Dendritic cell treated with granulocyte-macrophage colony-stimulating factor and Interleukin-4, amounts not matched to agents 40 ng/mL and 50 ng/mL, for 4 days (primary cell): ENCODE results near the gene XPNPEP2.

Source experiments
- H3K27ac Mint-ChIP-seq: one replicate; pipeline ENCODE4 v1.8.0; 2022; ENCODE audit warnings: mild to moderate bottlenecking, mixed read lengths
- H3K27me3 Mint-ChIP-seq: one replicate; pipeline ENCODE4 v1.8.0; 2022; ENCODE audit warnings: mild to moderate bottlenecking, mixed read lengths
- H3K36me3 Mint-ChIP-seq: one replicate; pipeline ENCODE4 v1.8.0; 2022; ENCODE audit warnings: low read depth, mixed read lengths
- H3K4me1 Mint-ChIP-seq: one replicate; pipeline ENCODE4 v1.8.0; 2022; ENCODE audit warnings: low read depth, mixed read lengths
- H3K4me3 Mint-ChIP-seq: one replicate; pipeline ENCODE4 v1.8.0; 2022; ENCODE audit warnings: mild to moderate bottlenecking, moderate library complexity, mixed read lengths
- H3K9me3 Mint-ChIP-seq: one replicate; pipeline ENCODE4 v1.8.0; 2022; ENCODE audit warnings: mixed read lengths
- intact Hi-C: fragments of 100-400 bp; cut with micrococcal nuclease; formaldehyde crosslinking; loops from one replicate; pipeline ENCODE4 v1.15.0; 2022

XPNPEP2 gene

DNA sequence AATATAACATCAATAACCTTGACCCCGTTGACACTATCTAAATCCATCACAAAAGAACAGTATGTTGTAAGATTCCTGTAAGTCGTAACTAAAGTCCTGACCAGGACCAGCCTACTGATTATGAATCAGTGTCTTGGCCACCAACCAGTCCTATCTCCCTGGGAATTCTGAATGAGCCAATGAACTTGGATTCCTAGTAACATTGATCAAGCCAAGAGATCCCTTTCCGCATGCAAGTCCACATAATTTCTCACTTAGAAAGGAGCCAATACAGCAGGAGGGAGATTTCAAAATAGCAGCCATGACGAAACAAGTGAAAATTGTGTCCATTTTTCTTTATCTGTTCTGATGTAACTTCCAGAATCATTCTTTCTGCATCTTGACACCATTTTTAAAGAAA lies 9.5 kb downstream of the XPNPEP2 start:
- no peaks in the 10 kb centered on the region for H3K36me3 Mint-ChIP-seq
- intact Hi-C loops, result loop anchor here (2.0 kb wide), 1 partner anchor 72 kb away; no protein-coding TSS in a partner anchor
- H3K27me3 Mint-ChIP-seq, result no peaks in the 10 kb centered on the region
- no peaks in the 10 kb centered on the region for H3K9me3 Mint-ChIP-seq
- H3K4me3 Mint-ChIP-seq, result no peak overlapping the region
- H3K27ac Mint-ChIP-seq, result no peak overlapping the region
- peaks cover 79% of the 10 kb centered on the region for H3K4me1 Mint-ChIP-seq

DNA sequence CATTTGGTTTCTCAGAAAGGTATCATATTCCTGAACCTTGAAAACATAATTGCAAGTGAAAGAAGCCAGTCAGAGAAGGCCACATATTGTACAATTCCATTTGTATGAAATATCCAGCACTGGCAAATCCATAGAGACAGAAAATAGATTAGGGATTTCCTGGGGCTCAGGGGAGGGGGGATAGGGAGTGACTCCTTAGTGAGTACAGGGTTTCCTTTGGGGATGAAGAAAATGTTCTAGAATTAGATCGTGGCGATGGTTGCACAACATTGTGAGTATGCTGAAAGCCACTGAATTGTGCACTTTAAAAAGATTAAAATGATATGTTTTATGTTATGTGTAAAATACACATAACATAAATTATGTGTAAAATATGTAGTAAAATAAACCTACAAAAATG lies 10.3 kb downstream of the XPNPEP2 start:
- intact Hi-C loops, result loop anchor here (2.0 kb wide), 1 partner anchor 72 kb away; no protein-coding TSS in a partner anchor
- H3K36me3 Mint-ChIP-seq, result no peaks in the 10 kb centered on the region
- no peak overlapping the region for H3K4me3 Mint-ChIP-seq
- H3K4me1 Mint-ChIP-seq, result peaks cover 75% of the 10 kb centered on the region
- no peak overlapping the region for H3K27ac Mint-ChIP-seq
- H3K9me3 Mint-ChIP-seq, result no peaks in the 10 kb centered on the region
- no peaks in the 10 kb centered on the region for H3K27me3 Mint-ChIP-seq

DNA sequence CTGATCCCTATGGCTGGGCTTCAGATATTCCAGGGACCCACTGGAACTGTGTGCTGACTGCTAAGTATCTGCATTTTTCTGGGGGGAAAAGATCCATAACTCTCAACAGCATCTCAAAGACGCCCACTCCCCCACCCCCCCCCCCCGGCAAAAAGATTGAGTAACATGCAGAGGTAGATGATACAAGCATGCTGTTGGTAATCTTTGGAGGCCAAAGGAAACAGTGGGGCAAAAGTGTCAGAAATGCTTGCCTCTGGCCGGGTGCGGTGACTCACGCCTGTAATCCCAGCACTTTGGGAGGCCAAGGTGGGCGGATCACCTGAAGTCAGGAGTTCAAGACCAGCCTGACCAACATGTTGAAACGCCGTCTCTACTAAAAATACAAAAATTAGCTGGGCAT lies 12.2 kb downstream of the XPNPEP2 start:
- Mint-ChIP-seq H3K27ac (no peak overlapping the region), H3K36me3 (no peaks in the 10 kb centered on the region), H3K4me3 (no peak overlapping the region), H3K9me3 (no peaks in the 10 kb centered on the region), H3K27me3 (no peaks in the 10 kb centered on the region), H3K4me1 (peaks cover 78% of the 10 kb centered on the region)
- intact Hi-C loops, result loop anchor here (5.0 kb wide), 1 partner anchor 144 kb away; no protein-coding TSS in a partner anchor

DNA sequence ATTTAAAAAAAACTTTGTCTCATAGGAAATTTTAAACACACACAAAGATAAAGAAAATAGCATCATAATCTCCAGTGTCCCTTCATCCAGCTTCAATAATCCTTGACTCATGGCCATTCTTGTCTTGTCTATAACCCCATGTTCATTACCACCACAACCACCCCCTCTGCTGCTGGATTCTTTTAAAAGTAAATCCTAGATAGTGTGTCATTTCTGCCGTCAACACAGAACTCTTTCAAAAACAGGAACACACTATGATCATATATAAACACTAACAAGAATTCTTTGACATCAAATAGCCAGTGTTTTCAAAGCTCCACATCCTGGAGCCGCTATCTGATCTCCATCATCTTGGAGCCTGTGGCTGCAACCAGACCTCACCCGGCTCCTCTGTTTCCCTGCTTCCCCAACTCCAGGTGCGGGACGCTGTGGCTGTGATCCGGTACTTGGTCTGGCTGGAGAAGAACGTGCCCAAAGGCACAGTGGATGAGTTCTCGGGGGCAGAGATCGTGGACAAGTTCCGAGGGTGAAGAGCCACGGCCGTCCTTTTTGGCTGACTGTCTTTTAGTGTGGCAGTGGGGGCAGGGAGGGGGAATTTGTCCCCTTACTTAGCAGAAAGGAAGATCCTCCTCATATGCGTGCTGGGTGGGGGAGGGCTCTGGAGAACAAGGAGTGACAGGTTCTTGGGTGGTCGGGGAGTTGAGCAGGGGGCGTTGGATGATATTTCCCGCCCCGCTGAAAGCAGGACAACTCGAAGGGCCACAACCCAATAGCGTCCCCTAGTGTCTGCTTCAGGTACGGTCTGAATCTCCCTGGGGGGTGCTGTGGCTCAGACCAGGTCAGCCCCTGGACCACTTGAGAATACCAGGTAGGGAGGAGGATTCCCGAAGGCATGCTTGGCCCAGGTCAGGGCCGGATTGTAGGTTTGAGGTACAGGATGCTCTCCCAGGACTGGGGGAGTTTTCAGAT lies 15.6 kb downstream of the XPNPEP2 start:
- Mint-ChIP-seq H3K27ac (peak overlapping the region; percentile 88), H3K36me3 (no peaks in the 10 kb centered on the region), H3K27me3 (no peaks in the 10 kb centered on the region), H3K9me3 (no peaks in the 10 kb centered on the region), H3K4me3 (peak overlapping the region; percentile 67), H3K4me1 (peaks cover 82% of the 10 kb centered on the region)
- intact Hi-C loops, result loop anchor here (1.0 to 5.0 kb wide), 4 partner anchors 27 to 147 kb away; no protein-coding TSS in a partner anchor

DNA sequence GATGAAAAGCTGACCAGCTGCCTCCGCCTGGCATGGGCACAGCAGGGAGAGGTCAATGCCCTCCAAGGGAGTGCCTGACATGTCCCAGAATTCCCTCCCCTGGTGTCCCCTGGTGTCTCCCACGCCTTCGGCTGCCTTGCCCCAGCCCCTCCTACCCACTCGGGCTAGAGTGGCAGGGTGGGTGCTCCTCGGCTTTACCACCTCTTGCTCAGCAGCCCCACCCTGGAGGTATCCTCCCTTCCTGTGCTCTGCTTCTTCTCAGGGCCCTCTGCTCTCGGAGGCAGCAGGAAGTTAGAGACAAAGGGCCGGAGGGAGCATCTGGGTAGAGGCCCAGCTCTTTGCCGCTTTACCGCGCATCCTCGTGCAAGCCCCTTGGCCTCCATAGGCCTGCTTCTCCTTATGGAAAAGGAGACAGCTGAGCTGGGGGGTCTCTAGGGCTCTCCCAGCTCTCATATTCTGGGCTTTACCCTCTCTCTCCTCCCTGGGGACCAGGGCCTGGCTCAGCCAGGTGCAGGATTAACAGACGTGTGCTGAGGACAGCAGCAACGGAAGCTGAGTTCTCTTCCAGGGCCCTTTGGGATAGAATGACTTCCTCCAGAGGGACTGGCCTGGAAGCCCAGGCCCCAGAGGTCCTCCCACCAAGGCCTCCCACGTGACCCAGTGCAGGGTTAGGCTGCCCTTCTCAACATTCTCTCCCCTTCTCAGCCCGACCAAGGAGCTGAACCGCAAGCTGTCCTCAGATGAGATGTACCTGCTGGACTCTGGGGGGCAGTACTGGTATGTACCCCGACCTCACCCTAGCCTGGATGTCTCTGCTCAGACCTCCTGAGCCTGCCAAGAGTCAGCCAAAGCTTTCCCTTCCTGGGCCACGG lies 17.2 kb downstream of the XPNPEP2 start:
- Mint-ChIP-seq H3K36me3 (no peaks in the 10 kb centered on the region), H3K27ac (peak overlapping the region; percentile 88), H3K9me3 (no peaks in the 10 kb centered on the region), H3K4me3 (peak overlapping the region; percentile 55), H3K4me1 (peaks cover 88% of the 10 kb centered on the region), H3K27me3 (no peaks in the 10 kb centered on the region)
- intact Hi-C loops, result loop anchor here (5.0 kb wide), 1 partner anchor 66 kb away; no protein-coding TSS in a partner anchor

DNA sequence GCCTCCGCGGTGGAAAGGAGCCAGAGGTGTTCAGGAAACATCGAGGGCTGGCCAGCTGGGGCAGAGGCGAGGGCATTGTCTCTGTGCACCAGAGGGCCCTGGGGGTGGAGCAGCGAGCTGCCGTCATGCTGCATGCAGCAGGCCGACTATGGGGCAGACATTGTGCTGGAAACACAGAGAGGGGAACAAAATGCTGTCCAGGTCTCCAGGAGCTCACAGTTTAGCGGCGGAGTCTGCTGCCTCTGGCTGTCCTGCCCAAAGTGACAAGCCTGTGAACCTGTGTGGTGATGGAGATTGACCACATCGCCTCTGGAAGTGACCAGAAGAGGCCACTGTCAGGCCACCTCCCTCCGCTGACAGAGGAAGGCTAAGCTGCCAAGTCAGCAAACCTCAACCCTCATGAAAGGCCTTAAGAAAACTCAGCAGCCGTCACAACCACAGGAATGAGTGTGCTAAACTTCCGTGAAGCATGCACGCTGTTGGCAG lies 20.8 kb downstream of the XPNPEP2 start:
- Mint-ChIP-seq H3K27ac (peak overlapping the region; percentile 96), H3K27me3 (no peaks in the 10 kb centered on the region), H3K4me1 (peaks cover 76% of the 10 kb centered on the region), H3K9me3 (no peaks in the 10 kb centered on the region), H3K36me3 (no peaks in the 10 kb centered on the region), H3K4me3 (peak overlapping the region; percentile 23)
- intact Hi-C loops, result loop anchor here (2.0 to 5.0 kb wide), 3 partner anchors 13 to 63 kb away; no protein-coding TSS in a partner anchor

GRCh38 chrX:129760155-129760554 lies 21.4 kb downstream of the XPNPEP2 start:
- intact Hi-C loops, result no loop called here
- Mint-ChIP-seq H3K4me3 (no peak overlapping the region), H3K36me3 (no peaks in the 10 kb centered on the region), H3K27me3 (no peaks in the 10 kb centered on the region), H3K4me1 (peaks cover 70% of the 10 kb centered on the region), H3K9me3 (no peaks in the 10 kb centered on the region), H3K27ac (peak overlapping the region; percentile 96)

DNA sequence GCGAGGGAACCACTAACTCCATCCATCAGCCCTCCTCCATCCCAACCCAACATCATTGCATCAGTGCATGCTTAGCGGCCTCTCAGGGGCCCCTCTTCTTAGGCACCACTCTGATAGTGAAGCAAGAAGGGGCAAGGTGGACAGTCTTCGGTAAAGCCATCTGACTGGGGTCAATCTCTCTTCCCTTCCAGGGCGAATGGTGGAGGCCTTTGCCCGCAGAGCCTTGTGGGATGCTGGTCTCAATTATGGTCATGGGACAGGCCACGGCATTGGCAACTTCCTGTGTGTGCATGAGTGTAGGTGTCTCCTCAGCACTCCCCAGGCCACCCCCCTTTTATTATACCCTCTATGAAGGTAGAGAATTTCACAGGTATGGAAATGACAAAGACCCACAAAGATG lies 22.2 kb downstream of the XPNPEP2 start:
- no peaks in the 10 kb centered on the region for H3K27me3 Mint-ChIP-seq
- no peaks in the 10 kb centered on the region for H3K9me3 Mint-ChIP-seq
- H3K36me3 Mint-ChIP-seq, result no peaks in the 10 kb centered on the region
- intact Hi-C loops, result no loop called here
- peak overlapping the region; percentile 96 for H3K27ac Mint-ChIP-seq
- H3K4me3 Mint-ChIP-seq, result no peak overlapping the region
- H3K4me1 Mint-ChIP-seq, result peaks cover 62% of the 10 kb centered on the region

GRCh38 chrX:129761596-129761995 lies 22.8 kb downstream of the XPNPEP2 start:
- Mint-ChIP-seq H3K27me3 (no peaks in the 10 kb centered on the region), H3K9me3 (no peaks in the 10 kb centered on the region), H3K4me3 (no peak overlapping the region), H3K27ac (peak overlapping the region; percentile 96), H3K36me3 (no peaks in the 10 kb centered on the region), H3K4me1 (peaks cover 56% of the 10 kb centered on the region)
- intact Hi-C loops, result no loop called here

GRCh38 chrX:129762448-129762847 lies 23.7 kb downstream of the XPNPEP2 start:
- Mint-ChIP-seq H3K27ac (peak overlapping the region; percentile 96), H3K27me3 (no peaks in the 10 kb centered on the region), H3K36me3 (no peaks in the 10 kb centered on the region), H3K4me3 (no peak overlapping the region), H3K9me3 (no peaks in the 10 kb centered on the region), H3K4me1 (peaks cover 53% of the 10 kb centered on the region)
- intact Hi-C loops, result no loop called here

- Mint-ChIP-seq H3K27ac (peak overlapping the region; percentile 25), H3K9me3 (no peaks in the 10 kb centered on the region), H3K4me3 (no peak overlapping the region), H3K27me3 (no peaks in the 10 kb centered on the region), H3K4me1 (peaks cover 47% of the 10 kb centered on the region), H3K36me3 (no peaks in the 10 kb centered on the region)
- intact Hi-C loops, result no loop called here
Measured at GRCh38 chrX:129763666-129764065, 24.9 kb downstream of the XPNPEP2 start.

- H3K36me3 Mint-ChIP-seq, result no peaks in the 10 kb centered on the region
- no peaks in the 10 kb centered on the region for H3K9me3 Mint-ChIP-seq
- peak overlapping the region; percentile 67 for H3K27ac Mint-ChIP-seq
- intact Hi-C loops, result no loop called here
- H3K4me3 Mint-ChIP-seq, result no peak overlapping the region
- peaks cover 27% of the 10 kb centered on the region for H3K4me1 Mint-ChIP-seq
- no peaks in the 10 kb centered on the region for H3K27me3 Mint-ChIP-seq
Measured at GRCh38 chrX:129768186-129768585, 29.4 kb downstream of the XPNPEP2 start.

DNA sequence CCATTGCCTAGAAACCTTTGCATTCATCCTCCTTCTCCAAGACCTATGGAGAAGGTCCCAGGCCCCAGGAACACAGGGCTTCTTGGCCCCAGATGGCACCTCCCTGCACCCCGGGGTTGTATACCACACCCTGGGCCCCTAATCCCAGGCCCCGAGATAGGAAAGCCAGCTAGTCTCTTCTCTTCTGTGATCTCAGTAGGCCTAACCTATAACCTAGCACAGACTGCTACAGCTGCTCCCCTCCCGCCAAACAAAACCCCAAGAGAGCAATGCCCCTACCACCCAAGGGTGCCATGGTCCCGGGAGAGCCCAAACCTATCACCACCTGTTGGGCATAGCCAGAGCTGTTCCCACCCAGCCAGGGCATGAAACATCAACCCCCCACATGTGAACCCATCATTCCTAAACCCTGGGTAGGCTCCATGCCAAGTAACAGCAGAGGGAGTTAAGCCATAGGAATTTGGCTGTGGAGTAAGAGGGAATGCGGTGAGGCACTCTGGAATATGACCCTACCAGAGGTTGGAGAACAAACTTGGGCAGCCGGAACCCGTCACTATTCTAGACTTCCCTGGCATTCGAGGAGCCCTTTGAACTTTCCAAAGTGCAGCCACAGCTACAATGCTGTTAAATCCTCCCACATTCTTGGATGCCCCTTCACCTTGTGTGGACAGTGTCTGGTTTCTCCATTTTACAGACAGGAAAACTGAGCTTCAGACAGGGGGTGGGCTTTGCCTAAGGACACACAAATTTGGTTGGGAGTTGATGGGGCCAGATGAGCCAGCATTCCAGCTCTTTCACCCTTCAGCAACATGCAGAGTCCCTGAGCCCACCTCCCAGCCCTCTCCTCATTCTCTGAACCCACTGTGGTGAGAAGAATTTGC lies 30.0 kb downstream of the XPNPEP2 start:
- Mint-ChIP-seq H3K27me3 (no peaks in the 10 kb centered on the region), H3K9me3 (no peaks in the 10 kb centered on the region), H3K27ac (peak overlapping the region; percentile 67), H3K36me3 (no peaks in the 10 kb centered on the region), H3K4me1 (peaks cover 29% of the 10 kb centered on the region), H3K4me3 (no peak overlapping the region)
- intact Hi-C loops, result no loop called here
